DOHH2 (cell line): ENCODE data around the gene MORC1.

Source experiments
- H3F3A ChIP-seq: fragments of 200-600 bp; sonication (generic), shearing (Covaris generic); 2 replicates; pipeline ENCODE4 v1.6.0; 2016; ENCODE audit warnings: antibody characterized with exemption, mild to moderate bottlenecking; ENCODE audit not compliant: control insufficient read depth, insufficient read depth
- H3K27ac ChIP-seq: fragments of 200-600 bp; sonication (generic); 2 replicates; pipeline ENCODE4 v1.5.1; 2014; ENCODE audit warnings: low read depth, mild to moderate bottlenecking, low read length, moderate library complexity
- H3K27me3 ChIP-seq: fragments of 200-600 bp; sonication (generic); 2 replicates; pipeline ENCODE4 v1.6.1; 2014; ENCODE audit warnings: mild to moderate bottlenecking, low read length, mixed read lengths; ENCODE audit not compliant: control insufficient read depth
- H3K36me3 ChIP-seq: fragments of 200-600 bp; sonication (generic); 2 replicates; pipeline ENCODE4 v1.6.1; 2014; ENCODE audit warnings: mild to moderate bottlenecking, low read length, moderate library complexity, mixed read lengths; ENCODE audit not compliant: control insufficient read depth
- H3K4me1 ChIP-seq: fragments of 200-600 bp; sonication (generic); 2 replicates; pipeline ENCODE4 v1.6.1; 2014; ENCODE audit warnings: mild to moderate bottlenecking, low read length, mixed read lengths; ENCODE audit not compliant: control insufficient read depth
- H3K4me2 ChIP-seq: fragments of 200-600 bp; sonication (generic); 2 replicates; pipeline ENCODE4 v1.6.0; 2014; ENCODE audit warnings: mild to moderate bottlenecking, low read length, moderate library complexity
- H3K4me3 ChIP-seq: fragments of 200-600 bp; sonication (generic); 2 replicates; pipeline ENCODE4 v1.5.1; 2014; ENCODE audit warnings: mild to moderate bottlenecking, low read length, mixed read lengths
- H3K79me2 ChIP-seq: fragments of 200-600 bp; sonication (generic); 2 replicates; pipeline ENCODE4 v1.6.1; 2014; ENCODE audit warnings: mild to moderate bottlenecking, low read length, mixed read lengths; ENCODE audit not compliant: control insufficient read depth
- H3K9me2 ChIP-seq: fragments of 200-600 bp; sonication (generic); replicated peaks from 2 replicates; pipeline ENCODE4 v1.6.1; 2014; ENCODE audit warnings: mild to moderate bottlenecking, low read length, mixed read lengths; ENCODE audit not compliant: control insufficient read depth
- H3K9me3 ChIP-seq: fragments of 200-600 bp; sonication (generic); 2 replicates; pipeline ENCODE4 v1.6.1; 2014; ENCODE audit warnings: antibody characterized with exemption, low read length, mixed read lengths; ENCODE audit not compliant: control insufficient read depth, insufficient read depth
- H4K20me1 ChIP-seq: fragments of 200-600 bp; sonication (generic); 2 replicates; pipeline ENCODE4 v1.6.0; 2014; ENCODE audit warnings: low read depth, mild to moderate bottlenecking, antibody characterized with exemption, low read length, moderate library complexity; ENCODE audit not compliant: control insufficient read depth, insufficient read depth
- CTCF ChIP-seq: fragments of 200-600 bp; sonication (generic); IDR thresholded peaks from one replicate; pipeline ENCODE4 v1.5.1; 2014; ENCODE audit warnings: antibody characterized with exemption, mild to moderate bottlenecking, low read depth, low read length; ENCODE audit not compliant: poor library complexity, severe bottlenecking
- EZH2phosphoT487 ChIP-seq: fragments of 200-600 bp; sonication (generic); IDR thresholded peaks from 2 replicates; pipeline ENCODE4 v1.6.1; 2017; ENCODE audit warnings: borderline replicate concordance, mild to moderate bottlenecking, antibody characterized with exemption, low read length, moderate library complexity, mixed read lengths

The MORC1 gene

DNA sequence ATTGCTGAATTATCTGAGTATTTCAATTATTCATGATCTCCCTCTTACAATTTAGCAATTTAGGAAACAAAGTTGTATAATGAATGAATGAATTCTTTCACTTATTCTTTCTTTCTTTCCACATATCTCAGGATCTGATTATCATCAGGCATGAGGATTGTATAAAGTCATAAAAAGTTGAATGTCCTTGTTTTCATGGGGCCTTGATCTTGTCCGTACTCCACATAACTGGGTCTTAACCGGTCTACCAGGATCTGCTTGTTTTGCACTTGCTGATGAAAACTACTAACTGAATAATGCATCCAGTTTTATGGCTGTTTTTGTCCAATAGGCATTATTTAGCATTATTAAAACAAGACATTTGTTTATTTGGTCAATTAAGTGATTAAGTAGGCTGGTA, 31.1 kb upstream of the MORC1 start:
- no peak overlapping the region for H3K4me2 ChIP-seq
- no peaks in the 10 kb centered on the region for H3K79me2 ChIP-seq
- no peaks in the 10 kb centered on the region for H3F3A ChIP-seq
- no peaks in the 10 kb centered on the region for H3K9me2 ChIP-seq
- H3K27me3 ChIP-seq: no peaks in the 10 kb centered on the region
- H3K36me3 ChIP-seq: no peaks in the 10 kb centered on the region
- H3K27ac ChIP-seq: no peak overlapping the region
- H3K4me3 ChIP-seq: no peak overlapping the region
- TF ChIP-seq CTCF: no peak
- TF ChIP-seq EZH2phosphoT487: no peak
- H3K9me3 ChIP-seq: no peaks in the 10 kb centered on the region
- no peaks in the 10 kb centered on the region for H4K20me1 ChIP-seq
- H3K4me1 ChIP-seq: no peaks in the 10 kb centered on the region

GRCh38 chr3:109143646-109144045, 25.7 kb upstream of the MORC1 start:
- Histone ChIP-seq H4K20me1 (no peaks in the 10 kb centered on the region), H3F3A (no peaks in the 10 kb centered on the region), H3K4me3 (no peak overlapping the region), H3K9me2 (no peaks in the 10 kb centered on the region), H3K27ac (no peak overlapping the region), H3K36me3 (no peaks in the 10 kb centered on the region), H3K27me3 (no peaks in the 10 kb centered on the region), H3K9me3 (no peaks in the 10 kb centered on the region), H3K79me2 (no peaks in the 10 kb centered on the region), H3K4me1 (no peaks in the 10 kb centered on the region), H3K4me2 (no peak overlapping the region)
- TF ChIP-seq CTCF (no peak), EZH2phosphoT487 (no peak)

DNA sequence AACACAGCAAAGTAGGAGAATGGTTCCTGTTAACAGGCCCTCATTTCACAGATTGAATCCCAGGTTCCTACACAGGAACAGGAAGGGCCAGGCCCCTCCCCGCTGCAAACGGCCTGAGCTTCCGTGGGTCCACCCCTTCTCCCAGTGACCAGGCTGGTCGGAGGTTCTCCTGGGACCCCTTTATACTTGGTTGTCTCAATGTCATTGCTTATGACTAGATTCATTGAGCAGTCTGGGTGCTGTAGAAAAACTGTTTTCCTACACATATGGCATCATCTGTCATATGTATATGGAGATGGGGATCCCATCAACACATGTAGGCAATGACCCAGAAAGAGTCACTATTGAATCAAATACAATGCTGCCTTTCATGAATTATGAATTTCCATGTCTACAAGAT, 22.4 kb upstream of the MORC1 start:
- H4K20me1 ChIP-seq: no peaks in the 10 kb centered on the region
- no peaks in the 10 kb centered on the region for H3K9me3 ChIP-seq
- H3K9me2 ChIP-seq: no peaks in the 10 kb centered on the region
- H3K79me2 ChIP-seq: no peaks in the 10 kb centered on the region
- H3K4me2 ChIP-seq: no peak overlapping the region
- H3K27me3 ChIP-seq: no peaks in the 10 kb centered on the region
- TF ChIP-seq CTCF (no peak), EZH2phosphoT487 (no peak)
- no peak overlapping the region for H3K4me3 ChIP-seq
- no peaks in the 10 kb centered on the region for H3K4me1 ChIP-seq
- no peaks in the 10 kb centered on the region for H3F3A ChIP-seq
- H3K27ac ChIP-seq: no peak overlapping the region
- no peaks in the 10 kb centered on the region for H3K36me3 ChIP-seq

DNA sequence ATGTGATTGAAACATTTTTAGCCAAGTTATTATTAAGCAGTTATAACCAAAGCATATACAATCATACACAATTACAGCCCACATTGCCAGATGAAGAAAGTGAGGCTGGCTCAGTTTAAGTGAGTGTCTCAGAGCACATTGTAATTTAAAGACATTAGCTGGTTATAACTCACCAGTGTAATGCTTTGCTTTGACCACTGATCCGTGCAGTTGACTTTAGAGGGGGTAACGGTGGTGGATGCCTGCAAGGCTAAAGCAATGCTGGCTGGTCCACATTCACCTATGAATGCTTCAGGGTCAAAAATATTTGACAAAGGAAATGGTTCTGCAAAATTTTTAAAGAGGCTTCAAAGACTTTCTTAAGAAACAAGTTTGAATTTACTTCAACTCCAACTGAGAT, 19.8 kb upstream of the MORC1 start:
- no peaks in the 10 kb centered on the region for H3K9me3 ChIP-seq
- H3K4me1 ChIP-seq: no peaks in the 10 kb centered on the region
- no peaks in the 10 kb centered on the region for H3K79me2 ChIP-seq
- H3K9me2 ChIP-seq: no peaks in the 10 kb centered on the region
- no peaks in the 10 kb centered on the region for H3K36me3 ChIP-seq
- no peak overlapping the region for H3K4me3 ChIP-seq
- no peak for TF ChIP-seq EZH2phosphoT487
- no peak for TF ChIP-seq CTCF
- H3F3A ChIP-seq: no peaks in the 10 kb centered on the region
- no peak overlapping the region for H3K4me2 ChIP-seq
- no peak overlapping the region for H3K27ac ChIP-seq
- no peaks in the 10 kb centered on the region for H3K27me3 ChIP-seq
- no peaks in the 10 kb centered on the region for H4K20me1 ChIP-seq
